OCI-M1 (cell line): ENCODE measurements around the gene SLC25A29.
"Not testable (repeated sequence)": the region's sequence is repeated elsewhere in the genome, so short reads cannot be mapped to it uniquely, and the experiment has no call there.

ENCODE experiments used
- DNase-seq: peaks from one replicate; lab custom pipeline; 2025; lab: John Stamatoyannopoulos, UW

SLC25A29 gene

GRCh38 chr14:100293497-100294212 is 12.6 kb downstream of the SLC25A29 start:
- no peak for DNase-seq

GRCh38 chr14:100292776-100293461 is 13.3 kb downstream of the SLC25A29 start:
- DNase-seq, result no peak

GRCh38 chr14:100292301-100292775 is 13.9 kb downstream of the SLC25A29 start:
- DNase-seq, result no peak

GRCh38 chr14:100291305-100292075 is 14.8 kb downstream of the SLC25A29 start:
- no peak for DNase-seq

- no peak for DNase-seq
These were observed 15.5 kb downstream of the SLC25A29 start for GRCh38 chr14:100290607-100291304.

- no peak for DNase-seq
These were observed 16.2 kb downstream of the SLC25A29 start for GRCh38 chr14:100289916-100290606.

- DNase-seq, result no peak
These were observed 17.7 kb downstream of the SLC25A29 start for GRCh38 chr14:100288382-100289185.

- DNase-seq, result not testable (repeated sequence)
These were observed 18.3 kb downstream of the SLC25A29 start for GRCh38 chr14:100287998-100288295.

- no peak for DNase-seq
These were observed 18.8 kb downstream of the SLC25A29 start for GRCh38 chr14:100287202-100287997.

- no peak for DNase-seq
These were observed 19.6 kb downstream of the SLC25A29 start for GRCh38 chr14:100286484-100287191.

- DNase-seq, result no peak
These were observed 20.3 kb downstream of the SLC25A29 start for GRCh38 chr14:100285913-100286400.

- DNase-seq, result peak; percentile 67
These were observed 21.0 kb downstream of the SLC25A29 start for GRCh38 chr14:100285021-100285912.

GRCh38 chr14:100283984-100284881 is 22.0 kb downstream of the SLC25A29 start:
- no peak for DNase-seq

GRCh38 chr14:100283436-100283835 is 22.8 kb downstream of the SLC25A29 start:
- DNase-seq, result not testable (repeated sequence)

- no peak for DNase-seq
These were observed 23.4 kb downstream of the SLC25A29 start for GRCh38 chr14:100282766-100283419.

- DNase-seq, result no peak
These were observed 24.2 kb downstream of the SLC25A29 start for GRCh38 chr14:100282083-100282350.
